ENCODE results near the gene BCDIN3D. TPM values are rescaled to one million over a fixed set of nuclear protein-coding genes. Genes with fewer than 3 reads are reported as not detected.

The BCDIN3D gene
- total and polyA plus RNA-seq, 9 of the 15 experiments (the other 6 are each of a cell fraction or from before 2014, with no cell fraction given) = 3.7 to 6.9 (median 5.6) TPM

DNA sequence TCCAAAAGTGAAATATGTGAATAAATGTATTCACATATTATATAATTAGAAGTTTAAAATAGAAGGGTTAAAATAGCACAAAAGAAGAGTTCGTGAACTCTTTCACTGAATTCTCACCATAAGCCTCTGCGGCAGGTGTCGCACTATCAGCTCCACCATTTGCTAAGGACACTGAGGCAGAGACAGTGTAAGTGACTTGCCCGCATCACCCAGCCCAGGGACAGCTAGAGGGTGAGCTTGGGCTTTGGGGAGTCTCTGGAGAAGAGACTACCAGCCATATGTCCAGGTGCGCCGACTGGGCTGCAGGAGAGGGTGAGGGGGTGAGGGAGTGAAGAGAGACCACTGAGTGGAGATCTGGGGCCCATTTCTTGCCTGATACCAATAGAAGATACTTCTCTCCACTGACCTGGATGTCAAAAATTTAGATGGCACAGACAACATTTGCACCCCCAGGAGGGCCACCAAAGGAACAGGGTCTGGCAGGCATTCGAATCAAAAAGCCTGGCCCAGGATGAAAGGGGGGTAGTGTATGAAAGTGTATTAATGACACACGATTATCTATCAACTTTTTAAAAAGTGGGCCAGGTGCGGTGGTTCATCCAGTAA, 32.3 kb upstream of the BCDIN3D start:
- Histone ChIP-seq H4K20me1 (replicated peaks; ENCODE audit: control insufficient read depth, insufficient read depth, low read length) (no peaks in the 10 kb centered on the region), H3K9me1 (ENCODE audit: control insufficient read depth, insufficient read depth, low read length) (no peaks in the 10 kb centered on the region), H3K9me3 (replicated peaks; ENCODE audit: control insufficient read depth, insufficient read depth, low read depth, low read length) (peaks cover 15% of the 10 kb centered on the region), H3K4me2 (ENCODE audit: insufficient read depth, low read length) (no peak overlapping the region), H3K9ac (ENCODE audit: insufficient read depth in 1 of 2, low read depth in 2 of 2, low read length in 2 of 2) (no peak overlapping the region), H3K4me1 (replicated peaks in 1 of 2; ENCODE audit: control insufficient read depth in 2 of 2, insufficient read depth in 2 of 2, low read length in 2 of 2) (peaks cover 6 to 9% of the 10 kb centered on the region in 2 experiments), H3K36me3 (ENCODE audit: control insufficient read depth, insufficient read depth, low read length) (no peaks in the 10 kb centered on the region), H3K27ac (ENCODE audit: extremely low read depth, low read depth, low read length) (no peak overlapping the region), H3K4me3 (no peak overlapping the region), H3K79me2 (ENCODE audit: control insufficient read depth, insufficient read depth, low read length) (no peaks in the 10 kb centered on the region), H3K27me3 (ENCODE audit: control insufficient read depth in 2 of 2, insufficient read depth in 2 of 2, low read length in 2 of 2) (no peaks in the 10 kb centered on the region), H2AFZ (ENCODE audit: low read depth, low read length) (no peak overlapping the region)
- 35% methylated on average over 9 of the region's 9 CpGs for WGBS (ENCODE audit: insufficient coverage, low coverage, missing lambda C conversion rate)
- CTCF ChIA-PET (ENCODE audit: low intra/inter-chr PET ratio) = no interaction called here
- DNase-seq (ENCODE audit: extremely low read depth in 1 of 4, low spot score in 3 of 4) (no peak), ATAC-seq (no peak), FAIRE-seq (no peak)
- in situ Hi-C loops (cut with MboI) = no loop called here
- TF ChIP-seq SRSF1 (IDR thresholded peaks at IDR 0.05; ENCODE audit: low read depth, low read length) = no peak
- no peak for TF ChIP-seq PTRF (tag; IDR thresholded peaks at IDR 0.05)
- TF ChIP-seq ZNF431 (CRISPR knock-in tag; IDR thresholded peaks at IDR 0.05) = no peak
- no peak for TF ChIP-seq MAFG (tag; conservative IDR thresholded peaks at IDR 0.05)
- TF ChIP-seq ZKSCAN1 (IDR thresholded peaks at IDR 0.05; ENCODE audit: low read depth, low read length) = no peak
- no peak for TF ChIP-seq ZNF316 (IDR thresholded peaks at IDR 0.05)
- no peak for TF ChIP-seq ZBTB7A (IDR thresholded peaks at IDR 0.05; ENCODE audit: borderline replicate concordance, control insufficient read depth, low read depth, low read length)
- TF ChIP-seq, protein P1, sequence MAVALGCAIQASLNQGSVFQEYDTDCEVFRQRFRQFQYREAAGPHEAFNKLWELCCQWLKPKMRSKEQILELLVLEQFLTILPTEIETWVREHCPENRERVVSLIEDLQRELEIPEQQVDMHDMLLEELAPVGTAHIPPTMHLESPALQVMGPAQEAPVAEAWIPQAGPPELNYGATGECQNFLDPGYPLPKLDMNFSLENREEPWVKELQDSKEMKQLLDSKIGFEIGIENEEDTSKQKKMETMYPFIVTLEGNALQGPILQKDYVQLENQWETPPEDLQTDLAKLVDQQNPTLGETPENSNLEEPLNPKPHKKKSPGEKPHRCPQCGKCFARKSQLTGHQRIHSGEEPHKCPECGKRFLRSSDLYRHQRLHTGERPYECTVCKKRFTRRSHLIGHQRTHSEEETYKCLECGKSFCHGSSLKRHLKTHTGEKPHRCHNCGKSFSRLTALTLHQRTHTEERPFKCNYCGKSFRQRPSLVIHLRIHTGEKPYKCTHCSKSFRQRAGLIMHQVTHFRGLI (CRISPR knock-in tag; IDR thresholded peaks at IDR 0.05) = no peak
- TF ChIP-seq, protein P2, sequence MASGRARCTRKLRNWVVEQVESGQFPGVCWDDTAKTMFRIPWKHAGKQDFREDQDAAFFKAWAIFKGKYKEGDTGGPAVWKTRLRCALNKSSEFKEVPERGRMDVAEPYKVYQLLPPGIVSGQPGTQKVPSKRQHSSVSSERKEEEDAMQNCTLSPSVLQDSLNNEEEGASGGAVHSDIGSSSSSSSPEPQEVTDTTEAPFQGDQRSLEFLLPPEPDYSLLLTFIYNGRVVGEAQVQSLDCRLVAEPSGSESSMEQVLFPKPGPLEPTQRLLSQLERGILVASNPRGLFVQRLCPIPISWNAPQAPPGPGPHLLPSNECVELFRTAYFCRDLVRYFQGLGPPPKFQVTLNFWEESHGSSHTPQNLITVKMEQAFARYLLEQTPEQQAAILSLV (tag; IDR thresholded peaks at IDR 0.05) = no peak
- no peak for TF ChIP-seq RB1 (IDR thresholded peaks at IDR 0.05; ENCODE audit: low read depth)
- no peak for TF ChIP-seq PTTG1 (tag; IDR thresholded peaks at IDR 0.05; ENCODE audit: low read depth)
- no peak for TF ChIP-seq BRD4 (IDR thresholded peaks at IDR 0.05)
- no peak for TF ChIP-seq ZNF140 (CRISPR knock-in tag; IDR thresholded peaks at IDR 0.05)
- no peak for TF ChIP-seq ARHGAP35 (IDR thresholded peaks at IDR 0.05; ENCODE audit: partially characterized antibody)
- no peak for TF ChIP-seq ZBED1 (IDR thresholded peaks at IDR 0.05)
- TF ChIP-seq, protein P3, sequence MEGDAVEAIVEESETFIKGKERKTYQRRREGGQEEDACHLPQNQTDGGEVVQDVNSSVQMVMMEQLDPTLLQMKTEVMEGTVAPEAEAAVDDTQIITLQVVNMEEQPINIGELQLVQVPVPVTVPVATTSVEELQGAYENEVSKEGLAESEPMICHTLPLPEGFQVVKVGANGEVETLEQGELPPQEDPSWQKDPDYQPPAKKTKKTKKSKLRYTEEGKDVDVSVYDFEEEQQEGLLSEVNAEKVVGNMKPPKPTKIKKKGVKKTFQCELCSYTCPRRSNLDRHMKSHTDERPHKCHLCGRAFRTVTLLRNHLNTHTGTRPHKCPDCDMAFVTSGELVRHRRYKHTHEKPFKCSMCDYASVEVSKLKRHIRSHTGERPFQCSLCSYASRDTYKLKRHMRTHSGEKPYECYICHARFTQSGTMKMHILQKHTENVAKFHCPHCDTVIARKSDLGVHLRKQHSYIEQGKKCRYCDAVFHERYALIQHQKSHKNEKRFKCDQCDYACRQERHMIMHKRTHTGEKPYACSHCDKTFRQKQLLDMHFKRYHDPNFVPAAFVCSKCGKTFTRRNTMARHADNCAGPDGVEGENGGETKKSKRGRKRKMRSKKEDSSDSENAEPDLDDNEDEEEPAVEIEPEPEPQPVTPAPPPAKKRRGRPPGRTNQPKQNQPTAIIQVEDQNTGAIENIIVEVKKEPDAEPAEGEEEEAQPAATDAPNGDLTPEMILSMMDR (IDR thresholded peaks at IDR 0.05 in 2 of 3, conservative IDR thresholded peaks at IDR 0.05 in 1 of 3; ENCODE audit: insufficient read depth in 2 of 3, low read depth in 1 of 3, low read length in 3 of 3) = no peak
- TF ChIP-seq ELF2 (CRISPR knock-in tag; IDR thresholded peaks at IDR 0.05) = no peak
- TF ChIP-seq POU5F1 (IDR thresholded peaks at IDR 0.05; ENCODE audit: borderline replicate concordance, low read depth, low read length, partially characterized antibody) = no peak
- intact Hi-C loops (cut with micrococcal nuclease) = no loop called here
- BruUV-seq (replicated peaks) = no TSS peak
- POLR2A ChIA-PET = no interaction called here
